A549 (cell line): ENCODE data around the gene ITIH5. TPM values are rescaled to one million over a fixed set of nuclear protein-coding genes. Genes with fewer than 3 reads are reported as not detected.
A peak's percentile ranks its signal among the peaks of the same experiment; 100 is the strongest.

Experiments
- ATAC-seq, 2 experiments: fragments of 200-7000 bp in 1 of 2; fragments of >200 bp in 1 of 2; cut with Nextera tagmentation in 1 of 2; cut with Tn5 transposase in 1 of 2; 3 replicates each; pipeline versions ENCODE4 v1.8.0 to v1.9.1; 2018 to 2020; ENCODE audit warnings: mild to moderate bottlenecking in 1 of 2, moderate library complexity in 1 of 2
- CTCF ChIA-PET: fragments of 300-600 bp; sonication (Branson Sonifier 250); formaldehyde crosslinking; extraction: SDS; loops from one replicate; lab custom pipeline; 2021; ENCODE audit warnings: antibody characterized with exemption, inconsistent platforms; lab: Yijun Ruan, JAX
- POLR2A ChIA-PET: fragments of 350-600 bp; formaldehyde crosslinking; extraction: SDS; loops from one replicate; lab custom pipeline; 2021; ENCODE audit warnings: antibody characterized with exemption, inconsistent platforms; lab: Yijun Ruan, JAX
- DNase-seq, 2 experiments: peaks; one replicate each; pipeline versions ENCODE4 v3.0.0 to v3.0.0-alpha.2; 2011 to 2016; ENCODE audit warnings: low read depth in 1 of 2, low spot score in 1 of 2
- FAIRE-seq: peaks from 2 replicates; lab custom pipeline; 2011; peaks lifted over from hg19 to GRCh38; lab: Jason Lieb, UNC
- H3K27ac ChIP-seq, 2 experiments: fragments of >200 bp; sonication (Bioruptor Twin); formaldehyde crosslinking; 3 replicates each; pipeline ENCODE4 v1.5.1; 2016 to 2017
- H3K4me1 ChIP-seq: fragments of >200 bp; sonication (Bioruptor Twin); formaldehyde crosslinking; 3 replicates; pipeline ENCODE4 v1.6.1; 2016
- H3K4me2 ChIP-seq: fragments of >200 bp; sonication (Bioruptor Twin); formaldehyde crosslinking; 3 replicates; pipeline ENCODE4 v1.6.1; 2016
- H3K4me3 ChIP-seq: fragments of >200 bp; sonication (Bioruptor Twin); formaldehyde crosslinking; 3 replicates; pipeline ENCODE4 v1.5.1; 2016
- H3K9me3 ChIP-seq: fragments of >200 bp; sonication (Bioruptor Twin); formaldehyde crosslinking; 3 replicates; pipeline ENCODE4 v1.6.1; 2016
- CBX2 ChIP-seq: fragments of 200-600 bp; sonication (generic); IDR thresholded peaks from 2 replicates; pipeline ENCODE4 v1.6.1; 2016; ENCODE audit warnings: low read depth, mild to moderate bottlenecking, borderline replicate concordance
- CEBPB ChIP-seq, 2 experiments: fragments of >200 bp in 1 of 2; sonication (Bioruptor Twin) in 1 of 2; formaldehyde crosslinking in 1 of 2; IDR thresholded peaks; 2 replicates each; pipeline ENCODE4 v1.6.1; 2012 to 2016
- CHD2 ChIP-seq: fragments of 150-350 bp; IDR thresholded peaks from 2 replicates; pipeline ENCODE4 v1.6.1; 2014; ENCODE audit warnings: low read length; ENCODE audit not compliant: partially characterized antibody
- EP300 ChIP-seq, 2 experiments: fragments of >200 bp; sonication (Bioruptor Twin); formaldehyde crosslinking; IDR thresholded peaks; 2 replicates in 1 of 2; 3 replicates in 1 of 2; pipeline ENCODE4 v1.6.1; 2016 to 2017
- FOSL2 ChIP-seq, 2 experiments: fragments of 450-650 bp in 1 of 2; fragments of >200 bp in 1 of 2; sonication (Bioruptor Twin) in 1 of 2; formaldehyde crosslinking; IDR thresholded peaks; 2 replicates each; pipeline versions ENCODE4 v1.5.0 to v1.6.1; 2016 to 2020; ENCODE audit warnings: mild to moderate bottlenecking in 1 of 2, moderate library complexity in 1 of 2
- FOXS1 ChIP-seq: fragments of 250-450 bp; sonication (Bioruptor Pico); IDR thresholded peaks from 2 replicates; pipeline ENCODE4 v1.5.0; 2020; ENCODE audit warnings: mild to moderate bottlenecking, moderate library complexity
- GATA3 ChIP-seq: IDR thresholded peaks from 2 replicates; pipeline ENCODE4 v1.6.1; 2012; ENCODE audit warnings: borderline replicate concordance
- HOXB13 ChIP-seq: fragments of 250-450 bp; sonication (Bioruptor Pico); IDR thresholded peaks from 2 replicates; pipeline ENCODE4 v1.5.0; 2020; ENCODE audit warnings: low read depth, mild to moderate bottlenecking, moderate library complexity
- JUN ChIP-seq, 2 experiments: fragments of >200 bp; sonication (Bioruptor Twin); formaldehyde crosslinking; IDR thresholded peaks; 2 replicates in 1 of 2; 3 replicates in 1 of 2; pipeline ENCODE4 v1.6.1; 2016 to 2017
- KDM1A ChIP-seq: fragments of 200-600 bp; sonication (generic); IDR thresholded peaks from 2 replicates; pipeline ENCODE4 v1.6.1; 2016; ENCODE audit warnings: low read depth, mild to moderate bottlenecking
- MAZ ChIP-seq: fragments of 150-350 bp; IDR thresholded peaks from 2 replicates; pipeline ENCODE4 v1.6.1; 2014; ENCODE audit warnings: antibody characterized with exemption, low read depth, low read length, borderline replicate concordance
- POLR2AphosphoS2 ChIP-seq: conservative IDR thresholded peaks from 2 replicates; pipeline ENCODE4 v1.6.1; 2012; ENCODE audit warnings: low read length, improper control_type of control experiment, inconsistent platforms
- RFX5 ChIP-seq: fragments of 450-650 bp; IDR thresholded peaks from 2 replicates; pipeline ENCODE4 v1.7.1; 2014; ENCODE audit warnings: antibody characterized with exemption, mild to moderate bottlenecking, moderate library complexity
- RNF2 ChIP-seq: fragments of 200-600 bp; sonication (generic); IDR thresholded peaks from 2 replicates; pipeline ENCODE4 v1.6.1; 2016; ENCODE audit warnings: low read depth, mild to moderate bottlenecking, antibody characterized with exemption, moderate library complexity, borderline replicate concordance
- SMC3 ChIP-seq: fragments of >200 bp; sonication (Bioruptor Twin); formaldehyde crosslinking; IDR thresholded peaks from 3 replicates; pipeline ENCODE4 v1.6.1; 2018; ENCODE audit warnings: inconsistent platforms
- TP53 ChIP-seq: fragments of 250-450 bp; sonication (Bioruptor Pico); IDR thresholded peaks from 2 replicates; pipeline ENCODE4 v1.5.0; 2021; ENCODE audit warnings: mild to moderate bottlenecking, moderate library complexity
- ZC3H11A ChIP-seq: fragments of 450-650 bp; IDR thresholded peaks from 2 replicates; pipeline ENCODE4 v1.6.1; 2014; ENCODE audit warnings: antibody characterized with exemption, mild to moderate bottlenecking
- ZNF302 ChIP-seq: fragments of 250-450 bp; sonication (Bioruptor Pico); IDR thresholded peaks from 2 replicates; pipeline ENCODE4 v1.9.0; 2021; ENCODE audit warnings: inconsistent platforms, mild to moderate bottlenecking, moderate library complexity
- WGBS: methylation state at CpG from one replicate; pipeline ENCODE4 v1.1.6; 2017; ENCODE audit errors: missing lambda C conversion rate; 5-methylcytosine and 5-hydroxymethylcytosine counted together
- polyA plus RNA-seq, 4 experiments: library from polyadenylated mRNA; depleted of rRNA in 3 of 4; stranded (reverse); fragments of >200 nt; fragmentation: RNase III in 1 of 4; extraction: RNeasy Plus Mini Kit Qiagen cat#74134 plus additional on column Dnase treatment in 1 of 4; gene quantifications; 2 replicates in 3 of 4; 3 replicates in 1 of 4; pipeline ENCODE4 v1.2.3, GENCODE V29; 2011 to 2017
- TF ChIP-seq, protein P1 (sequence below): IDR thresholded peaks from 2 replicates; pipeline ENCODE4 v1.6.1; 2012
- TF ChIP-seq, protein P2 (sequence below): fragments of 450-650 bp; IDR thresholded peaks from 2 replicates; pipeline ENCODE4 v1.6.1; 2014; ENCODE audit warnings: antibody characterized with exemption
- TF ChIP-seq, protein P3 (sequence below): fragments of >200 bp; sonication (Bioruptor Twin); formaldehyde crosslinking; IDR thresholded peaks from 2 replicates; pipeline ENCODE4 v1.6.1; 2016
- TF ChIP-seq, protein P4 (sequence below): fragments of >200 bp; sonication (Bioruptor Twin); formaldehyde crosslinking; IDR thresholded peaks from 3 replicates; pipeline ENCODE4 v1.5.1; 2016
- TF ChIP-seq, protein P5 (sequence below): IDR thresholded peaks from 2 replicates; pipeline ENCODE4 v1.6.1; 2012
- TF ChIP-seq, protein P6 (sequence below): IDR thresholded peaks from 2 replicates; pipeline ENCODE4 v1.6.1; 2012; ENCODE audit warnings: low read depth, borderline replicate concordance

Gene ITIH5
- polyA plus RNA-seq, 2 of the 4 experiments (the other 2 are of a cell fraction) = 0.03 to 0.05 TPM

DNA sequence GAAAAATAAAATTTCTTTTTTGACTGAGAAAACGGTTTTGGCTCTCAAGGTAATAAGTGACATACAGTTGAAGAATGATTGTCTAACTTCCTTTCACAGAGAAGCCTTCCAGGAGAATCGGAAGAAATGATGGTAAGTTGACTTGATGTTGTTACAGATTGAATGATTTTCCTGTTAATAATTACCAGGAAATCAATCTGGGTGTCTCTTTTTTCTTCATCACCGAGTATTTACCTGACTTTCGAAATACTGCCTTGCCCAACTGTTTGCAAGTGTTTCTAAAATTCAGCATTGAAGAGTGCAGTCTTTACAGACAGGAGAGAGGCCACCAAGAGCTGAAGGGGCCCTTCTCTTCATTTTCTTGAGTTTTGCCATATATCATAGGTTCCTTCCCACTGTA lies 40.3 kb upstream of the ITIH5 start:
- WGBS = 1% methylated on average over 4 of the region's 4 CpGs
- H3K4me3 ChIP-seq = no peak overlapping the region
- peak overlapping the region; percentile 49 for H3K4me2 ChIP-seq
- DNase-seq = peak in 1 of 2 experiments; percentile 39
- FAIRE-seq = no peak
- peak overlapping the region; percentile 61 to 70; a peak in 5 of 6 replicates for H3K27ac ChIP-seq
- CTCF ChIA-PET = interaction anchor here (1.3 to 4.7 kb wide), 2 partner anchors 20 to 31 kb away, joined by 3 to 27 read pairs; no protein-coding TSS in a partner anchor
- POLR2A ChIA-PET = no interaction called here
- no peak for TF ChIP-seq RFX5
- TF ChIP-seq EP300 (IDR thresholded peaks at IDR 0.05) = peak in 1 of 2 experiments; percentile 56; a peak in 2 of 5 replicates
- no peak for TF ChIP-seq FOXS1 (CRISPR knock-in tag)
- TF ChIP-seq FOSL2 (IDR thresholded peaks at IDR 0.05) = no peak
- TF ChIP-seq FOSL2 (CRISPR knock-in tag; IDR thresholded peaks at IDR 0.05) = no peak
- TF ChIP-seq, protein P1, sequence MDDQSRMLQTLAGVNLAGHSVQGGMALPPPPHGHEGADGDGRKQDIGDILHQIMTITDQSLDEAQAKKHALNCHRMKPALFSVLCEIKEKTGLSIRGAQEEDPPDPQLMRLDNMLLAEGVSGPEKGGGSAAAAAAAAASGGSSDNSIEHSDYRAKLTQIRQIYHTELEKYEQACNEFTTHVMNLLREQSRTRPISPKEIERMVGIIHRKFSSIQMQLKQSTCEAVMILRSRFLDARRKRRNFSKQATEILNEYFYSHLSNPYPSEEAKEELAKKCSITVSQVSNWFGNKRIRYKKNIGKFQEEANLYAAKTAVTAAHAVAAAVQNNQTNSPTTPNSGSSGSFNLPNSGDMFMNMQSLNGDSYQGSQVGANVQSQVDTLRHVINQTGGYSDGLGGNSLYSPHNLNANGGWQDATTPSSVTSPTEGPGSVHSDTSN = no peak
- TF ChIP-seq, protein P2, sequence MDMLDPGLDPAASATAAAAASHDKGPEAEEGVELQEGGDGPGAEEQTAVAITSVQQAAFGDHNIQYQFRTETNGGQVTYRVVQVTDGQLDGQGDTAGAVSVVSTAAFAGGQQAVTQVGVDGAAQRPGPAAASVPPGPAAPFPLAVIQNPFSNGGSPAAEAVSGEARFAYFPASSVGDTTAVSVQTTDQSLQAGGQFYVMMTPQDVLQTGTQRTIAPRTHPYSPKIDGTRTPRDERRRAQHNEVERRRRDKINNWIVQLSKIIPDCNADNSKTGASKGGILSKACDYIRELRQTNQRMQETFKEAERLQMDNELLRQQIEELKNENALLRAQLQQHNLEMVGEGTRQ = no peak
- TF ChIP-seq CBX2 = no peak
- TF ChIP-seq, protein P3, sequence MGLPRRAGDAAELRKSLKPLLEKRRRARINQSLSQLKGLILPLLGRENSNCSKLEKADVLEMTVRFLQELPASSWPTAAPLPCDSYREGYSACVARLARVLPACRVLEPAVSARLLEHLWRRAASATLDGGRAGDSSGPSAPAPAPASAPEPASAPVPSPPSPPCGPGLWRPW = peak; percentile 57; the same call in 1 of the 2 replicates
- TF ChIP-seq CEBPB (IDR thresholded peaks at IDR 0.05) = peak; percentile 19 to 84; a peak in 2 of 4 replicates
- no peak for TF ChIP-seq KDM1A
- TF ChIP-seq SMC3 = no peak
- TF ChIP-seq, protein P4, sequence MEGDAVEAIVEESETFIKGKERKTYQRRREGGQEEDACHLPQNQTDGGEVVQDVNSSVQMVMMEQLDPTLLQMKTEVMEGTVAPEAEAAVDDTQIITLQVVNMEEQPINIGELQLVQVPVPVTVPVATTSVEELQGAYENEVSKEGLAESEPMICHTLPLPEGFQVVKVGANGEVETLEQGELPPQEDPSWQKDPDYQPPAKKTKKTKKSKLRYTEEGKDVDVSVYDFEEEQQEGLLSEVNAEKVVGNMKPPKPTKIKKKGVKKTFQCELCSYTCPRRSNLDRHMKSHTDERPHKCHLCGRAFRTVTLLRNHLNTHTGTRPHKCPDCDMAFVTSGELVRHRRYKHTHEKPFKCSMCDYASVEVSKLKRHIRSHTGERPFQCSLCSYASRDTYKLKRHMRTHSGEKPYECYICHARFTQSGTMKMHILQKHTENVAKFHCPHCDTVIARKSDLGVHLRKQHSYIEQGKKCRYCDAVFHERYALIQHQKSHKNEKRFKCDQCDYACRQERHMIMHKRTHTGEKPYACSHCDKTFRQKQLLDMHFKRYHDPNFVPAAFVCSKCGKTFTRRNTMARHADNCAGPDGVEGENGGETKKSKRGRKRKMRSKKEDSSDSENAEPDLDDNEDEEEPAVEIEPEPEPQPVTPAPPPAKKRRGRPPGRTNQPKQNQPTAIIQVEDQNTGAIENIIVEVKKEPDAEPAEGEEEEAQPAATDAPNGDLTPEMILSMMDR = no peak
- TF ChIP-seq TP53 (CRISPR knock-in tag) = no peak
- ATAC-seq = no peak
- H3K4me1 ChIP-seq = peaks cover 14% of the 10 kb centered on the region; the same call in 2 of the 3 replicates
- no peaks in the 10 kb centered on the region for H3K9me3 ChIP-seq

DNA sequence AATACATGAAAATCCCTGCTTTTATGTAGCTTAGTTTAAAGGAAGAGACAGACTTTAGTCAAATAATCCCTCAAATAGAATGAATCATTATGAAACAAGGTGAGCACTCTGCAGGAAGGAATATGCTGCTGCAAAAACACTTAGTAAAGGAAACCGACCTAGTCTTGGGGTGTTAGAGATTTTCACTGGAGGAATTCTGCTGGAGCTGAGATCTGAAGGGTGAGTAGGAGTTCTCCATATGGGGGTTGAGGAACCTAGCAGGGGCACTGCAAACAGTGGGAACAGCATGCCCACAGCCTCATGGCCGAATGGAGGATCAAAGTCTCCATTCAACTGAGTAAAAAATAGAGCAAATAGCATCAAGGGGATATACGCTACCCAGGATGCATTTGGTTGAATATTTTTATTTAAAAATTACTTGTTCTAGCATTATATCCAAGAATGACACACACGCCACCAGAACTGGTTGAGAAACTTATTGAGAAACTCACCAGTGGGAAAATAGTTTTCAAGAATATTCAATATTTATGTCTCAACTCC lies 39.8 kb upstream of the ITIH5 start:
- TF ChIP-seq ZC3H11A (no peak), JUN (IDR thresholded peaks at IDR 0.05) (0 out of 5 replicates have a peak, but pooled peaks of 1 of the 2 experiments have one; percentile 27)
- TF ChIP-seq, all 56 proteins: peak for 1
- Histone ChIP-seq H3K4me2 (peak overlapping the region; percentile 49), H3K4me1 (peaks cover 14% of the 10 kb centered on the region; the same call in 2 of the 3 replicates), H3K4me3 (no peak overlapping the region), H3K27ac (peak overlapping the region; percentile 2 to 70; a peak in 5 of 6 replicates), H3K9me3 (no peaks in the 10 kb centered on the region)
- FAIRE-seq = no peak
- WGBS = 20% methylated on average over 4 of the region's 4 CpGs
- no peak for ATAC-seq
- no peak for DNase-seq
- ChIA-PET CTCF (interaction anchor here (0.7 to 4.7 kb wide), 2 partner anchors 19 to 181 kb away, joined by 3 to 27 read pairs; no protein-coding TSS in a partner anchor), POLR2A (no interaction called here)

DNA sequence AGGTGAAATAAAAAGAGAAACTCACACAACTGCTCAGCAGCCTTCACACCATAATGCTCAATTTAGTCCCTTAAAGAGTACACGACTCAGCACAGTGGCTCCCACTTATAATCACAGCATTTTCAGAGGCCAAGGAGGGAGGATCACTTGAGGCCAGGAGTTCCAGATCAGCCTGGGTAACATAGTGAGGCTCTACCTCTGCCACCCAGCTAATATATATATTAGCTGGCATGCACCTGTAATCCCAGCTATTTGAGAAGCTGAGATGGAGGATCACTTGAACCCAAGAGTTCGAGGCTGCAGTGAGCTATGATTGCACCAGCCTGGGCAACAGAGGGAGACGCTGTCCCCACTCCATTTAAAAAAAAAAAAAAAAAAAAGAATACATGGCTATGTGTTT lies 38.6 kb upstream of the ITIH5 start:
- peaks cover 20% of the 10 kb centered on the region; the same call in 2 of the 3 replicates for H3K4me1 ChIP-seq
- 30% methylated on average over 3 of the region's 3 CpGs for WGBS
- DNase-seq = no peak
- ChIA-PET POLR2A (no interaction called here), CTCF (interaction anchor here (4.7 kb wide), 1 partner anchor 18 kb away, joined by 27 read pairs; no protein-coding TSS in a partner anchor)
- no peak overlapping the region for H3K4me3 ChIP-seq
- peak overlapping the region in 1 of 2 experiments; percentile 70; a peak in 1 of 6 replicates for H3K27ac ChIP-seq
- no peaks in the 10 kb centered on the region for H3K9me3 ChIP-seq
- no peak overlapping the region for H3K4me2 ChIP-seq
- no peak for FAIRE-seq
- no peak for ATAC-seq
- TF ChIP-seq CHD2 (no peak), RFX5 (no peak), CEBPB (IDR thresholded peaks at IDR 0.05) (no peak), TP53 (CRISPR knock-in tag) (no peak), MAZ (no peak), CBX2 (no peak), GATA3 (no peak), FOSL2 (IDR thresholded peaks at IDR 0.05) (no peak), FOSL2 (CRISPR knock-in tag; IDR thresholded peaks at IDR 0.05) (no peak), RNF2 (no peak), KDM1A (no peak), HOXB13 (no peak), POLR2AphosphoS2 (no peak), FOXS1 (CRISPR knock-in tag) (no peak), ZNF302 (CRISPR knock-in tag) (no peak)
- TF ChIP-seq, protein P5, sequence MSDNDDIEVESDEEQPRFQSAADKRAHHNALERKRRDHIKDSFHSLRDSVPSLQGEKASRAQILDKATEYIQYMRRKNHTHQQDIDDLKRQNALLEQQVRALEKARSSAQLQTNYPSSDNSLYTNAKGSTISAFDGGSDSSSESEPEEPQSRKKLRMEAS = no peak
- TF ChIP-seq, protein P4 = no peak
- TF ChIP-seq, protein P6, sequence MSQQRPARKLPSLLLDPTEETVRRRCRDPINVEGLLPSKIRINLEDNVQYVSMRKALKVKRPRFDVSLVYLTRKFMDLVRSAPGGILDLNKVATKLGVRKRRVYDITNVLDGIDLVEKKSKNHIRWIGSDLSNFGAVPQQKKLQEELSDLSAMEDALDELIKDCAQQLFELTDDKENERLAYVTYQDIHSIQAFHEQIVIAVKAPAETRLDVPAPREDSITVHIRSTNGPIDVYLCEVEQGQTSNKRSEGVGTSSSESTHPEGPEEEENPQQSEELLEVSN = no peak
